ENCODE data around the gene ACSM6.
A peak's percentile ranks its signal among the peaks of the same experiment; 100 is the strongest.
"Not testable (repeated sequence)": the region's sequence is repeated elsewhere in the genome, so short reads cannot be mapped to it uniquely, and the experiment has no call there.

Gene ACSM6

GRCh38 chr10:95193944-95194343 lies at the start of gene ACSM6:
Gene ACSM6, plus strand, starts transcription at chr10:95194238. Its CDS starts 248 bp downstream, at chr10:95194486.
- DNase-seq, result no peak

- DNase-seq, result no peak
Observed at GRCh38 chr10:95168694-95169093, 25.3 kb upstream of the ACSM6 start.

- no peak for DNase-seq
Observed at GRCh38 chr10:95169522-95169921, 24.5 kb upstream of the ACSM6 start.

GRCh38 chr10:95170790-95171189 lies 23.2 kb upstream of the ACSM6 start:
- DNase-seq, result no peak

- no peak for DNase-seq
Observed at GRCh38 chr10:95171336-95171735, 22.7 kb upstream of the ACSM6 start.

- no peak for DNase-seq
Observed at GRCh38 chr10:95172851-95173250, 21.2 kb upstream of the ACSM6 start.

GRCh38 chr10:95176101-95176500 lies 17.9 kb upstream of the ACSM6 start:
- DNase-seq, result no peak

- no peak for DNase-seq
Observed at GRCh38 chr10:95177429-95177828, 16.6 kb upstream of the ACSM6 start.

GRCh38 chr10:95178266-95178665 lies 15.8 kb upstream of the ACSM6 start:
- no peak for DNase-seq

GRCh38 chr10:95178797-95179196 lies 15.2 kb upstream of the ACSM6 start:
- no peak for DNase-seq

- DNase-seq, result no peak
Observed at GRCh38 chr10:95181726-95182125, 12.3 kb upstream of the ACSM6 start.

- peak in 1 of 2 donors; percentile 58 for DNase-seq
Observed at GRCh38 chr10:95183271-95184230, 10.5 kb upstream of the ACSM6 start.

GRCh38 chr10:95187617-95188016 lies 6.4 kb upstream of the ACSM6 start:
- no peak for DNase-seq

GRCh38 chr10:95188593-95188992 lies 5.4 kb upstream of the ACSM6 start:
- DNase-seq, result no peak

- no peak for DNase-seq
Observed at GRCh38 chr10:95196046-95196445, 2.0 kb downstream of the ACSM6 start.

- no peak for DNase-seq
Observed at GRCh38 chr10:95201736-95202135, 7.7 kb downstream of the ACSM6 start.

- not testable (repeated sequence) for DNase-seq
Observed at GRCh38 chr10:95202865-95203264, 8.8 kb downstream of the ACSM6 start.

GRCh38 chr10:95208702-95209391 lies 14.8 kb downstream of the ACSM6 start:
- no peak for DNase-seq

GRCh38 chr10:95209509-95210127 lies 15.6 kb downstream of the ACSM6 start:
- DNase-seq, result no peak

GRCh38 chr10:95211606-95212279 lies 17.7 kb downstream of the ACSM6 start:
- DNase-seq, result no peak

GRCh38 chr10:95214369-95214768 lies 20.3 kb downstream of the ACSM6 start:
- DNase-seq, result no peak

- DNase-seq, result no peak
Observed at GRCh38 chr10:95214793-95215192, 20.8 kb downstream of the ACSM6 start.

GRCh38 chr10:95217476-95217875 lies 23.4 kb downstream of the ACSM6 start:
- DNase-seq, result no peak
